GM18519 (cell line): ENCODE results near the gene GGACT.

Experiments
- ATAC-seq: cut with Tn5 transposase; IDR thresholded peaks from one replicate; pipeline ENCODE4 v1.9.1; 2021; ENCODE audit warnings: mild to moderate bottlenecking, moderate library complexity; ENCODE audit not compliant: unreplicated experiment, low FRiP score

The GGACT gene

DNA sequence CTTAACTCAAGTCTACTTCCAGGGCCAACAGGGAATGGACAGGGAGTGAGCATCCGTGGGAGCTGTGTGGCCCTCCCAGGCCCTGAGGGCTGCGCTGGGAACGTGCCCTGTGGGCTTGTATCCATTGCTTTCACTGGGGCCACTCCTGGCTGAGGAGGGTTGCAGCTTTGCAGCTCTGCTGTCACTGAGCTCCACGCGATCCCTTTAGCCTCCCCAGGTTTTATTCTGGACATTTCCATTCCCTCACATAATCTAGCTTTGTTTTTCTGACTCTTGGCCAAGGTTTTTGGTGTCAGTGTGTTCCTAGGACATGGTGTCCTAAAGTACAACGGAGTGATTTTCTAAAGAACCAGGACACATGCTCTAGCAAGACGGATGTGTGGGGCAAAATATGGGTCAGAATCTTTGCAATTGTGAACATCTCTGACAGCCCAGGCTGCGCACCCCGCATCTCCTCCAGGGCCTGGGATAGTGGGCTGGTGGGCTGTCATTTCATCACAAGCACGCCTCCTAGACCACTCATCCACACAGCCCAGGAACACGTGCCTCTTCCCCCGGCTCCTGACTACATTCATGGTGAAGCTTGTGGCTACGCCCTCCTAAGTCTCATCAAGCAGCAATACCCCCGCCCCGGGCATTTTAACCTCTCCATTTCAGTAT is 28.0 kb downstream of the GGACT start:
- no peak for ATAC-seq

- ATAC-seq, result no peak
These were observed 28.7 kb downstream of the GGACT start for GRCh38 chr13:100559886-100560285.

DNA sequence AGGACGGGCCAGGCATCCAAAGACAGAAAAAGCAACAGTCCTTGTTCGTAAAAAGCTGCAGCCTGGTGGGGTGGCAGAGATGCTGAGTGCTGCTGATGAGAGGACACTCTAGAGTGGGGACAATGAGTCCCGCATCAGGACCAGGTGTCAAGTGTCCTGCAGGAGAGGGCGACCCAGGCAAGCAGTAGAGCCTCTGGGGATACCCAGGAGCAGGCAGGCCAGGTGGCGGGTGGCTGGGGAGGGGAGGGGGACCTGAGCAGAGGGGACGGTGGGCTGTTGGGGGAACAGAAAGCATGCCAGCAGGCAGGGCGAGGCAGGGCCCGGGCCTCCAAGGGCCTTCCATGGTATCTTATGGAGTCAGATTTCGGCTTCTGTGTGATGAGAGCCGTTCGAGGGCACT is 35.8 kb downstream of the GGACT start:
- no peak for ATAC-seq

DNA sequence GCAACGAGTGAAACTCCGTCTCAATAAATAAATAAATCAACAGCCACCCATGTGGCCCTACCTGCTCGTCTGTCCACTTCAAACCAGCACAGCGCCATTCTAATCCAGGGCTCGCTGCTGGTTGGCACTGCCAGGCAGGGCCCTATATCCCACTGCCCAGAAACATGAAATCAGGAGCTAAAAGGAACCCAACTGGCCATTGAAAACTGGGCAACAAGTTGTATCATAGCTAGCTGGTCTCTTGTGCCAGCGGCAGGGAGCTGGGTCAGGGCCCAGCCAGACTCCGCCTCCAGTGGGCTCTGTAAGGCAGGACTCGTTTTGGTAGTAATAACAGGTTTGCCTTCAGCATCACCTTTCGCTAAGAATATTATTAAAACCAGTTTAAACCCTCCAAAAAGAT is 39.3 kb downstream of the GGACT start:
- ATAC-seq, result no peak

GRCh38 chr13:100547791-100548201 is 40.8 kb downstream of the GGACT start:
- ATAC-seq, result no peak

DNA sequence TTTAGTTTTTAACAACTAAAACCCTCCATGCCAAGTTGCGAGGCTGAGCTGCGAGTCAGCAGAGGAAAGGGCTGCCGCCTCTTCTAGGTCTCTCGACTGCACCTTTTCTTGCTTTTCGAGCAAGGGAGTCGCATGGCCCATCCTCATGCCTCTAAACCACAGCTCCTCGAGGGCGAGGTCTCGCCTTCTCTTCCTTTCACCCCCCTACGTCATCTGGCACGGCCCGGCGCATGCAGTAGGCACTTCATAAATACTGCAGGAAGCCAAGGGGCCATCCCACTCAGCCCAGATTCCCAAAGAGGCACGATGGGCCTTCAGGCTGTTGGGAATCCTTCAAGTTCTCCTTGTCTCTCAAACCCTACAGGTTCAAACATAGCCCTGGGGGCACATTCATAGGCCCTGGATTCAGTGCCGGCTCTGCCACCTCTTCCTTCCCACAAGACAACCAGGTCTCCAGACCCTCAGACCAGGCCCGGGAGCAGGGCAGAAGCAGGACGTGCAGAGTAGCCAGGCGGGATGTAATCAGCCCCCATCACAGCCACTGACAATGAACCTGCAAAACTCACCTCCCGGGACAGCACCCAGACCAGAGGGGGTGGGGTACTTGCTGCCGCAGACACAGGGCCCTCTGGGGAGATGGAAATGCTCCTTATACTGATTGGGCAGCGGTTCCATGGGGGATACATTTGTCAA is 41.7 kb downstream of the GGACT start:
- ATAC-seq, result no peak

GRCh38 chr13:100545684-100546061 is 42.9 kb downstream of the GGACT start:
- ATAC-seq, result no peak

DNA sequence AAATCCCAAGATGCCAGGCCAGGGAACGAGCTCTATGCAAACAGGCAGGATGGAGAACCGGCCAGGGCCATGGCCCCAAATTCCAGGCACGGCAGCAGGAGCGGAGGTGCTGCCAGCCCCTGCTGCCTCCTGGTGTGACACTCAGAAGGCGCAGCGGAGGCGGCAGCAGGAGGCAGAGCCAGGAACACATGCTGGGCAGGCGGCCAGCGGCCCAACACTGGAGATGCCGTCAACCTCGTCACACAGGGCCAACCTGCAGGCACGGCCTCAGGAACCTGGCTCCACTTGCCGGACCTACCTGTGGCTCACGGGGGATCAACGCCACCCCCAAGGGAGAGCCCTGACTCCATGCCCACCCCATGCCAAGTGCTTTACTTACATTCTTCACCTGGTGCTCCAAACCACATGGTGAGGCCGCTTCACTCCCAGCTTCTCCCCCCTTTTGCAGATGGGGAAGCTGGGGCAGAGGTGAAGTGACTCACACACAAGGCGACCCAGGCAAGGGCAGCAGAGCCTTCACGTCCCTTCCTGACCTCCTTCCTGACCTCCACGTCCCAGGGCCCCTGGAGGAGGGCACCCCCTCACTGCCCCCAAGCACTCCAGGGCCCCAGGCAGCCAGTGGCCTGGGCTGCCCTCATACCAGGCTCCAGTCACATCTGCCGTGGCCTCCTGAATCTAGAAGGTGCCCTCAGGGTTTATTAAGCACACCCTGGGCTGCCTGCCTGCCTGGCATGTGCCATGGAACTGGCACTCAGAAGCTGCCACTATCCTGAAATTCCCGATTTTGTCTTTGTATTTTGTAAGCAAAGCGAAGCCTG is 43.5 kb downstream of the GGACT start:
- no peak for ATAC-seq

GRCh38 chr13:100543872-100544602 is 44.6 kb downstream of the GGACT start:
- no peak for ATAC-seq

GRCh38 chr13:100542826-100543156 is 45.8 kb downstream of the GGACT start:
- ATAC-seq, result peak; percentile 91

DNA sequence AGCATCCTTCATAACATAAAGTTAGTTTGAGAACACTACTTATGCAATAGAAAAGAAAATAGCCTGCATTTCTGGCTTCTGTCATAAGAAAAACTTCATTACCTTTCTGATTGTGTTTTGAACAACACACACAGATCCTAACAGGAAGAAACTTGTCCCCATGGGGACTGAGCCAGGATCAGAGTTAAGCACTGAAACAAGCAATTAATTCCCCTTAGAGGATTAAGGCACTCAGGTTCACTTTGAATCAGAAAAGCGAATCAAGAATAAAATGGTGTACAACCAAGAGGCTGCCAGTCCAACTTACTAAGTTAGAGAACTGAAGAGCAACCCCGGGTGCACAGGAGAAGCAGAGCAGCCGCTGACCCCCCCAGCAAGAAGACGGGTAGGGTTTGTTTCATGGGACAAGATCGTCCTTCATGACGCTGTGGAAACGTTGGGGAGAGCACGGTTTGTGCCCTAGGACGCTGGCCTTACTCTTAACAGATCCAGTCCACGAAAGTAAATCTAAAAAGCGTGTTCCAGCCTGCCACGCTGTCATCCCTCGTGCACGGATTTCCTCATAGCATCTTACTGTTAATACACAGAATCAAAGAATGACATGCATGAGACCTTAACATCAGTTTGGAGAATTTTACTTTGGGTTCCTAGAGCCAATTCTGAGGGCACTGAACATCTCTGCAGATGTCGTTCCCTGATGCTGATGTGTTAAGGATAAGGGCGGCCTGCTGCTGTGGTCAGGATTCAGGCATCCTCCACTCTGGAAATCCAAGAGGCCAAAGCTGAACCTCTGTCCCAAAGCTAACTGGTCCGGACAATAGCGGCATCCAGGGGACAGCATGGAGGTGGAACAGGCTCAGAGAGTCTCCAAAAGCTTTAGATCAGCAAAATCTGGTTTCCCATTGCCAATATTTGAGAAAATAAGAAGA is 46.4 kb downstream of the GGACT start:
- ATAC-seq, result no peak

GRCh38 chr13:100540621-100541020 is 48.0 kb downstream of the GGACT start:
- no peak for ATAC-seq

DNA sequence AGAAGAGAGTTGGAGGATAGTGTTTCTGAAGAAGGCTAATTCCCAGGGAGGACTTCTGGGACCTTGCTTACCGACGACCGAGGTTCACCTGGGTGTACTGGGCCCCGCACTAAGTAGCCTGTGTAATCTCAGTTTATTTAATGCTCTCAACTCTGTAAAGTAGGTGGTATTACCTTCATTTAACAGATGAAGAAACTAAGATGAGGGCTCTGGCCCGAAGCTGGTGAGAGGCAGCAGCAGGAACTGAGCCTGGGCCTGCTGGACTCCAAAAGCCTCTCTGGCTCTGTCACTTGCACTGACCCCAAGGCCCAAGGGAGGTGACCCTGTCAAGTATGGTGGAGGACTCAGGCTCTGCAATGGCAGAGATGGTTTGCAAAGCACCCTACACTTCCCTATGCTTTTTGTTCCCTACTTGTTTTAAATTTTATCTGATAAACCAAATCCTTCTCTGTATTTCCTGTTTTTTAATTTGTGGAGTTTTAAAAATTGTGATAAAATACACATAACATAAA is 50.6 kb downstream of the GGACT start:
- no peak for ATAC-seq

GRCh38 chr13:100537486-100537885 is 51.1 kb downstream of the GGACT start:
- no peak for ATAC-seq

DNA sequence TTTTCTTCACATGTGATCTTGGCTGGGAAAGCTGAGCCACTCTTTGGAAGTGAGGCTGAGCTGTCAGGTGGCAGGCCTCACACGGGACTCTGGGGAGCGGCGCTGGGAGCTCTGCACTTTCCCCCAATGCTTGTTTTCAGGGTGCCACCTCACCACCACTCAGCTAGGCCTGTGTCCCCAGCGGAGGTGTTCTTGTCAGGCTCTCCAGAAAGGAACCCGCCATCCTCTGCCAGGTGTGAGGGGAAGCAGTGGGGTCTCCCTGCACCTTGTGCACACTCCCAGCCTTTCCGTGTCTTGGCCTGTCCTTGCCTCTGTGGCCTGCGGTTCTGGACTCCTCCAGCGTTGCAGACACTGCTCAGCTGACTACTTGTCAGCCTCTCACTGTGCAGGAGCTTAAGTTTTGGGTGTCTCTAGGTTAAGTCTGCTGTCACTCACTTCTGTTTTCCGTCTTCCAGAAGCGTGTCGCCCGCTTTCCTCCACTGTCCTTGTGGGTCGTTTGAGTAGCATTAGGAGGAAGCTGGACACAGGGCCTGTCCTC is 51.9 kb downstream of the GGACT start:
- ATAC-seq, result no peak

GRCh38 chr13:100535426-100536135 is 53.0 kb downstream of the GGACT start:
- no peak for ATAC-seq

DNA sequence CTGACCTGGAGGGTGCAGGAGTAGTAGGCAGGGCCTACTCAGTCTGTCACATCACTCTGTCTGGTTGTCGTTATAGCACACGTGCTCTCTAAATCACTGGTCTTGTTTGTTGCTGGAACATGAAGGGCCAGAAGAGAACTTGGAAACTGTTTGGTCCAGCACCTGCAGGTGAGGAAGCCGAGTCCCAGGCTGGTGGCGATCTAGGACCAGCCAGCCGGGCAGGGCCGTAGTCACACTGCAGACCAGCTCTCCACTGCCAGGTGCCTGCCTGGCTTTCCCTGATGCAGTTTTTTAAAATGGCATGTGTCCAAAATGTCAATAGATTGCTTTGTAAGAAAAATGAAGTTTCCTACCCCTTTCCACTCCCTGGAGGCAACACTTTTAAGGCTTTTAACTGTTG is 53.7 kb downstream of the GGACT start:
- ATAC-seq, result no peak

DNA sequence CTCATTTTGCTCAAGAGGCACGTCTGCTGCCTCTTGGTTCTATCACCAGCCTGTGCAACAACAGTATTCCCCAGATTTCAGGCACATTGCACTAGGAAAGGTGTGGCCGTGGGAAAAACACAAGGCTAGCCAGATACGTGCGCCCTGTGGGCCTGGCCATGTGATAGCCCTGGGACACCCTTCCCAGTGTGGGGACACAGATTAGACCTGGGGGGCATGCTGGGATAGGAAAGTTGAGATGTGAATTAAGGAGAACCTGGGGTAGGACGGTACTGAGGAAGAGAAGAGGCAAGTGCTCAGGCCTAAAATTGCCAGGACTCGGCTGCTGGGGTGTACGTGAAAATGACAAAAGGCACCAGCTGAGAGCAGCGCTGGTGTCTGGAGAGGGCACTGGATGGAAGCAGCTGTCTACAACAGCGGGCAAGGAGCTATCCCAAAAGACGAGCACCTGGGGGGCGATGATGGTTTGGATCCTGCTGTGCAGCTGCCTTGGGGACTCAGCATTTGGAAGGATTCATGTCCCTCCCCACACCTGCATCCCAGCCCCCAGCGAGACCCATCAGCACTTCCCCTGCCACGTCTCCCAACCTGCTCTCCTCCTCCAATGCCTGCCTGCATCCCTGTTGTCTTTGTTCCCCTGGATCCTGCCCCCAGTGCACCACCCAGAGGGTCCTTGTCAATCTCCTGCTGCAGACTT is 54.3 kb downstream of the GGACT start:
- ATAC-seq, result no peak
